Dermis blood vessel endothelial cell (primary cell): ENCODE results near the gene TNNI3. TPM values are rescaled to one million over a fixed set of nuclear protein-coding genes. Genes with fewer than 3 reads are reported as not detected.
"Not testable (repeated sequence)": the region's sequence is repeated elsewhere in the genome, so short reads cannot be mapped to it uniquely, and the experiment has no call there.

Experiments used
- DNase-seq: peaks from one replicate; pipeline ENCODE4 v3.0.0; 2010
- total RNA-seq: library from RNA; depleted of rRNA; stranded (reverse); fragments of >200 nt; gene quantifications from 2 replicates; pipeline ENCODE4 v1.2.3, GENCODE V29; 2014

Gene TNNI3
- total RNA-seq, 1 donor from 2014 or later: not detected

DNA sequence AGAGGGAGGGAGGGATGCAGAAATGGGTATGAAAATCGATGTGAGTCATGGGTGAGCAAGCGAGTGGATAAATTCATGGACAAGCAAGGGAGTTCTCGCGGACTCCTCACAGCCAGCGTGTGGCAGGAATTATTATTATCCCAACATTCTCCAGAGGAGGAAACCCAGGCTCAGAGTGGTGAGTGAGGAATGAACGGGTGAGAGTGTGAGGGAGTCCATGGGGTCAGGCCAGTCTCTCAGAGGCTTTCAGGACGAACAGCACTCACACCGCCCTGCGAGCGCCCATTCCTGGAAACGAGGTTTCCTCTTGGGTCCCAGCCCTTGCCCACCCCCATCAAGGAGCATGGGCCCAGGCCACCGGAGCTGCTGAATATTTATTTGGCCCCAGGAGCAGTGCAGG, 15.2 kb upstream of the TNNI3 start:
- DNase-seq: peak; percentile 18

DNA sequence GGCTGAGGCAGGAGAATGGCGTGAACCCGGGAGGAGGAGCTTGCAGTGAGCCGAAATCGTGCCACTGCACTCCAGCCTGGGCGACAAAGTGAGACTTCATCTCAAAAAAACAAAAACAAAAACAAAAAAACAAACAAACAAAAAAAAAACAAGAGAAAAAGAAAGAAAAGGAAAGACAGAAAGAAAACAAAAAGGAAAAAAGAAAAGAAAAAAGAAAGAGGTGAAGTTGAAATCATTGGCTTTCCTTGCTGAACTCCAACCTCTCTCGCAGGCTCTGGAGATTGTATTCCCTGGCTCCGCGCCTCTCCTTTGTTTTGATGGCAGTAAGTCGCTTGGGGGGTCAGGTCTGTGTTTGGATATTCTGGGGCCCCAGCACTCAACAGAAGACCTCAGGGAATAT, 14.8 kb upstream of the TNNI3 start:
- DNase-seq: not testable (repeated sequence)

DNA sequence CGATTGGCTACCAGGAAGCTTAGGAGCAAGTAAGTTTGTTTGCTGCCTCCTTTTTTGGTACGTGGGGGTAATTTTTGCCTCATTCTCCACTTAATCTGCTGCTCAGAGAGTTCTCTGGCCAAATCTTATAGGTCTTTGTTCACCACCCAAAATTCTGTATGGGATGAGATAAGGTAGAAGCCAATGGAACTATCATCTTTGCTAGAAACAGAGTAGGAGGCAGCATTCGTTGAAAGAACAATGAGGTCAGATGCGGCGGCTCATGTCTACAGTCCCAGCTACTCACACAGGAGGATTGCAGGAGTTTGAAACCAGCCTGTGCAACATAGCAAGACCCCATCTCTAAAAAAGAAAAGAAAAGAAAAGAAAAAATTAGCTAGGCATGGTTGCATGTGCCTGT, 13.9 kb upstream of the TNNI3 start:
- no peak for DNase-seq

DNA sequence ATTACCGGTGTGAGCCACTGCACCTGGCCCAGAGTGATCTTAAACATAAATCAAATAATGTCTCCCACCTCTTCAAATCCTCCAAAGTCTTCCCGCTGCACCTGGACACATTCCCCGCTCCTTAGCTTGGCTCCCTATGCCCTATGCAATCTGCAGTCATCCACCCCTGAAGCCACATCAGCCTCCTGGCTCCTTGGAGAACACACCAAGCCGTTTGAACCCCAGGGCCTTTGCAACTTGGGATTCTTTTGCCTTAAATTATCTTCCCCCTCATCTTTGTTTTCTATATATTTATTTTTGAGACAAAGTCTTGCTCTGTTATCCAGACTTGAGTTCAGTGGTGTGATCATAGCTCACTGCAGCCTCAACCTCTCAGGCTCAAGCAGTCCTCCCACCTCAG, 11.6 kb upstream of the TNNI3 start:
- DNase-seq: no peak

DNA sequence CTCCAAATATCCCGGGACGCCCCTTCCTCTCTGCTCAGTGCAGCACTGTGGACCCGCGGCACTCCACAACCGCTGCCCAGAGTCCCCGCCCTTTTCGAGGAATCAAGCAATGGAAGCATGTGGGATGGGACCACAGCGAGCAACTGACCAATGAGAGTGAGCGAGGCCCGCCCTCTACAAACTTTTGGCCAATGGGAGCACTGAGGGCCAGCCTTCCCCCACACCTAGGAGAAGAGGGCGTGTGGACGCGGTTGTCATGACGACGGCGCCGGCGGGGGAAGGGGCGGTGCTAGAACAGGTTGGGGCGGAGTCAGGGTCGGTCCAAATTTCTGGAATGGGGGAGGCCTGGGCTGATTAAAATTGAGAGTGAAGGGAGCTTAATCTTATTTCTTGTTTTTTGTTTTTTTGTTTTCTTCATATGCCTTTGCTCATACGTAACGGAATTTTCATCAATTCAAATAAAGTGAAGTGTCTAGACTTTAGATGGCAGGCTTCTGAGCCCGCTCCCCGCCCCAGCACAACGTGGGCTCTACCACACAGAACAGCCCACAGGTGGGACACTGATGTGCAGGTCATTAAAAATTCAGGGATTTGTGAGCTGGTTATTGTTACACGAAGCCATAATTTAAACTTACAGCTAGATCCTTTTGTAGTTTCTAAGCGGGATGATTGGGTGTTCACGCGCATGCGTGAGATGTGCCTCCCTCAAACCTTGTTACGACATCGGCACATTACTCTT, 9.2 kb upstream of the TNNI3 start, which contains the start of gene DNAAF3:
Gene DNAAF3 (minus strand): TSS at position 84 of the 739 bp plus-strand sequence. CDS start 200 bp downstream, outside the sequence.
- peak; percentile 99 for DNase-seq

DNA sequence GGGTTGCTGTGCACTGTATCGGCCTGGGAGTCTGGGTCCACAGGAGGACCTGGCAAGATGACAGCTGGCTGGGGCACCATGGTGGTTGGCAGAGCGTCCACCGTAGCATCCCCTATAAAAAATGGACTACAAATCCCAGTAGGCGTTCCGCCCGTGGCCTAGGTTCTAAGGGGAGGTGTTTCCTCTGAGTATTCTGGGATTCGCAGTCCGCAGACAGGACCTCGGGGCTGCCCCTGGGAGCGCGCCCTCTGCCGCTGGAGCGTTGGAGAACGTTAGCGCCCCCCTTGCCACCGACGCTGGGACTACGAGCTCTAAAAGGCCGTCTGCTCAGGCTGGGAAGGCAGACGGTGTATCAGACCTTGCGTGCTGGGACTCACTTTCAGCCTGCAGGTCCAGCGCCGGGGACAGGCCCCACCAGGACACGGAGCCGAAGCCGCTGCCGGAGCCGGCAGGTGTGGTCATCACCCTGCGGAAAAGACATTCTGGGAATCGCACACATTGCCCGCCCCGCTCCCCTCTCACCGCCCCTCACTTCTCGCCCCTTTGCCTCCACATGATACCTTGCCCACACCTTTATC, 8.5 kb upstream of the TNNI3 start:
- DNase-seq: peak; percentile 91

DNA sequence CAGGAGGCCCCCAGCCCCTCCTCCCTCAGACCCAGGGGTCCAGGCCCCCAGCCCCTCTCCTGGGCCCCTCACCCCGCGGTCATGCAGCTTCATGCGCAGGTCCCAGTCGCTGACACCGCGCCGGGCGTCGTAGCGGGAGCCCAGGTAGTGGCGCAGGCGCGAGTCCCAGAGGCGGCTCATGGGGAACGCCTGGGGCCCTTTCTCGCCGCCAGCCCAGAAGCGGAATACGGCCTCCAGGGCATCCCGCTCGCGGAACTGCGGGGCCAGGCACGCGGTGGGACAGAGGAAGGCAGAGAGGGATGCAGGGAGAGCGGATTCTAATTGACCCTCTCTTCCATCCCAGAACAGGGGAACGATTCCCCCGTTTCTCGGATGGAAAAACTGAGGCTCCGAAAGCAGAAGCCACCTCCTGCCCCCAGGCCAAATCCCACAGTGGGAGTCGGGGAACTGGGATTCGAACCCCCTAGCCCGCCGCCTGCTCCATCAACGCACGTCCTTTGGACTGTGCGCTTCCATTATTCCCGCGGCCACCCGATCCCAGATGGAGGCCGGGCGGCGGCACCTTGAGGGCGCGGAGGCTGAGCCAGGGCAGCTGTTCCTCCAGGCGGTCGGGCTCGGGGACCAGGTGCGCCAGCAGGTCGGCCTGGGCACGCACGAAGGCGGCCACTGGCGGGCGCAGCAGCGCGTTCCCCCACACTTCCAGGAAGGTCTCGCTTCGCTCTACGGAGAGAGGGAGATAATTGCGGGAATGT, 4.2 kb upstream of the TNNI3 start:
- no peak for DNase-seq

DNA sequence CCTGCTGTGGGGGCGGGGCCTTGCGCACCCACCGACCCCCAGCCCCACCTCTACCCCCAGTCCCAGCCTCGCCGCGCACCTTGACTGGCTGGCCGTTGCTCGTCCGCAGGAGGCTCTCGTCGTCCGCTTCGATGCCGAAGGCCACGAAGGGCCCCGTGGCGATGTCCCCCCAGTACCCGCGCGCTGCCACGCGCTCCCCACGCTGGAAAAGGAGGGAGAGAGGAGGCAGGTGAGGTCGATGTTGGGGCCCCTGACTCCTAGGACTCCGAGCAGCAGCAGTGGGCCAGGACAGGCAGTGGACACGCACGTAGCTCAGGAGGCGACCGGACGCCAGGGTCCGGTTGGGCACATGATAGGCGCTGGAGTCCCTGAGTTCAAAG, 3.4 kb upstream of the TNNI3 start:
- no peak for DNase-seq

DNA sequence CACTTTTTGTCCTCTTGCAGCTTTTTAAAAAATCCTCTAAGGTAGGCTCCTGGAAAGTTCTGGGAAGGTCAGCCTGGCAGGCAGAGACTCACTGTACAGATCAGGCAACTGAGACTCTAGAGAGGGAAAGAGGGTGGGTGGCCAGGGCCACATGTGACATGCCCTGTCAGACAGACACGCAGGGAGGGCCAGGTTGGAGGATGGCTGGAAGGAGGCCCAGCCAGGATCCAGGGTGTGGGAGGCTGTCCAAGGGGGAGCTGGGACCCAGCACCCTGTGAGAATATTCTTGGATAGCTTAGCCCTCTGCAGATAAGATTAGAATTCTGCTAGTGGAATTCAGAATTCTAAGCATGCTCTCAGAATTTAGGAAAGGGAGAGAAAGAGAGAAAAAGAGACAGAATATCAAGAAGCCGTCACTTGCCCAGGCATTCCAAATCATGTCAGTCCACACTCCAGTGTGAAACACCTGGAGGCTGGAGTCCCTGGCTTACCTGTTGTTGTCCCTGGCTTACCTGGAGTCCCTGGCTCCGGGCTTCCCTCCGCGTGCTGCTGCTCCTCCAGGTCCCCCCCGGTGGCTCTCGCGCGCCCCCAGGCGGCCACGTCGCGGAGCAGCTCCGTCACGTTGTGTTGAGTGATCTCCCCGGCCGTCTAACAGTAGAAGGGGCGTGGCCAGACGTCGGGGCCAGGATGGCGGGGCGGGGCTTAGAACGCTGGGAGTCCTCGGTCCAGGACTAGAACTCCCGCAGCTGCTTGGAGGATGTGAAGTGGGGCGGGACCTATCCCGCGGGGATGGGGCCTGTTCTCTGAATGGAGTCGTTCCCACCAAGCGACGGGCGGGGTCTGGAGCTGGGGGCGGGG, 2.8 kb upstream of the TNNI3 start:
- DNase-seq: peak; percentile 93

DNA sequence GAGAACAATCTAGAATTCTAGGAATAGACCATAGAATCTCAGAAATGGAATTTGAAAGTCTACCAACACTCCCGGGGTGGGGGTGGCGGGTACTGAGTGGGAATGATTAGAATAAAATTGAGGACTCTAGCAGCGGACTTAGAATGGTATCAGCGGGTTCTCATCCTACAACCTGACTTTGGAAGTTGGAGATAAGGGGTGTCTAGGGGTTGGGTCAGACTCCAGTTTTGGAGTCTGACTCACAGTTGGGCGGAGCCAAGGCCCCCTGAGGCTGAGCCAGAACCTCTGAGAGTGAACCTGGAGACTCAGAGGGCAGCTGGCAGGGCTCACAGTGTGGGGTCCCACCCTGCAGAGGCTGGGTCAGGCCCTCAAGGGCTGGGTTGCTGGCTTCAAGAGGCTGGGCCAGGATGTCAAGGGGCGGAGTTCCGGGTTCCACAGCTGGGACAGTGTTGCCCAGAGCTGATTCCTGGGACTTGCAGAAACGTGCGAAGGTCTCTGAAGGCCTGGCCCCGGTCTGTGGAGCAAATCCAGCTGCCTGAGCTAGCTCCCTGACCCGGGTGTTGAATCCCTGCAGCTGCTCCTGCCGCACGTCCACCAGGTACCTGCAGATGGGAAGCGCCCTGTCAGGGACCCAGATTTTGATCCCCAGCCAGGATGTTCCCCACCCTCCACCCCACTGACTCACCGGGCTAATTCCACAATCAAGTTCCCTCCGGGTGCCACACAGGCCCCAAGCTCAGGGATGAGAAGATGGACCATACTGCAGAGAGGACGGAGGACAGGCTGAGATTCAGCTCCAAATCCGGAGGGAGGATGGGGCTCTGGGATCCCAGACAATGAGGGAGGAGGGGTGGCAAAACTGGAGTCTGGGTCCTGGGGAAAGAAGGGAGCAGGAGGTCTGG, 1.6 kb upstream of the TNNI3 start:
- DNase-seq: no peak

DNA sequence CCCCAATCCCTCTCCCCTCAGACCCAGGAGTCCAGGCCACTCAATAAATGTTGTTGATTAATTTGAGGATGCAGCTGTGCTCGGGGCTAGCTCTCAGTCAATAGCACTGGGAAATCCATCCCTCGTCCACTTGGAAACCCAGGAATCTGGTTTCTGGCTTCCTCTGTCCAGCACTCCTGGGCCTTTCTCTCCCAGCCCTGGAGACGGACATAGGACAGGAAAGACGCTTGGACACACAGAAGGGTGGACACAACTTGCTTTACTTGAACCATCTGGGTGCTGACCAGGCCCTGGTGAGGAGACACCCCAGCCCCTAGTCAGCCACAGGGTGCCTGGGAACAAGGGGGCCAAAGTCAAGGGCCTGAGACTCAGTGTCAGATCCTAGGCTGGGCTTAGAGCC, 891 bp upstream of the TNNI3 start:
- DNase-seq: no peak

DNA sequence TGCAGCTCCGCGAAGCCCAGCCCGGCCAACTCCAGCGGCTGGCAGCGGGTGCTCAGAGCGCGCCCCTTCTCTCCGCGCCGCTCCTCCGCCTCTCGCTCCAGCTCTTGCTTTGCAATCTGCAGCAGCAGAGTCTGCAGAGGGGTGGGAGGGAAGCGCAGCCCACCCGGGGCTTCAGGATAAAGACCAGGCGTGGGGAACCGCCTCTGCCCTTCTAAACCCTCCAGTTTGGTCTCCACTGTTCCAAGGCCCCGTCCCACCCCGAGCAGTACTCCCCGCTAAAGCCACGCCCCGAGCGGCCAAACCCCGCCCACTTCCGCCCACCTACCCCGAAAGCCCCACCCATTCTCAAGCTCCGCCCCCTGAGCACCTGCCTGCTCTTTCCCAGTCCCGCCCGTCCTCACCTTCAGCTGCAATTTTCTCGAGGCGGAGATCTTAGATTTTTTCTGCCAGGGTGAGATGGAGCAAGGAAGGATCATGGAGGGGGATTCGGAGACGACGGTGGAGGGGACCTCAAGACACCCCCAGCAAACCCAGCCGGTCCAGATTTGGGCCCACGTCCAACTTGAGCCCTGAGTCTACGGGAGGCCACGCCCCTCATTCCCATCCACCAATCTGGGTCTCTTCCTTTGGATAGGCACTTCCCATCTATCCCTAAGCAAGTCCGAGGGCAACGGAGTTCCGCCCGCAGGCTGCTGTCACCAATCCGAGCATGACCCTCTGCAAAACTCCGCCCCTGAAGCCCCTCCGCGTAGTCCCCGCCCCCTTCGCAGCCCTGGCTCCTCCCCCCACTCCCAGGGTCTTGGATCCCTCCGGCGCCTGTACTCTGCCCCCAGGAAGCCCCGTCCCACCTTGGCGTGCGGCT, 1.1 kb downstream of the TNNI3 start:
- DNase-seq: peak; percentile 55

DNA sequence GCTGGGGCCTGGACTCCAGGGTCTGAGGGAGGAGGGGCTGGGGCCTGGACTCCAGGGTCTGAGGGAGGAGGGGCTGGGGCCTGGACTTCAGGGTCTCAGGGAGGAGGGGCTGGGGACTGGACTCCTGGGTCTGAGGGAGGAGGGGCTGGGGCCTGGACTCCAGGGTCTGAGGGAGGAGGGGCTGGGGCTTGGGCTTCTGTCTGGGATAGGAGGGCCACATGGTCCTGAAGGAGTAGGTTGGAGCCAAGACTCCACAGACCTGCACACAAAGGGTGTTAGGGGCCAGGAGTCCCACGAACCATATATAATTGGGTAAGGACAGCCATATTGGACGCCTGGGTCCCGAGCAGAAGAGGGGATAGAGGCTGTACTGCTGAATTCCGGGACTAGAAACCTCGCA, 1.7 kb downstream of the TNNI3 start:
- DNase-seq: not testable (repeated sequence)

DNA sequence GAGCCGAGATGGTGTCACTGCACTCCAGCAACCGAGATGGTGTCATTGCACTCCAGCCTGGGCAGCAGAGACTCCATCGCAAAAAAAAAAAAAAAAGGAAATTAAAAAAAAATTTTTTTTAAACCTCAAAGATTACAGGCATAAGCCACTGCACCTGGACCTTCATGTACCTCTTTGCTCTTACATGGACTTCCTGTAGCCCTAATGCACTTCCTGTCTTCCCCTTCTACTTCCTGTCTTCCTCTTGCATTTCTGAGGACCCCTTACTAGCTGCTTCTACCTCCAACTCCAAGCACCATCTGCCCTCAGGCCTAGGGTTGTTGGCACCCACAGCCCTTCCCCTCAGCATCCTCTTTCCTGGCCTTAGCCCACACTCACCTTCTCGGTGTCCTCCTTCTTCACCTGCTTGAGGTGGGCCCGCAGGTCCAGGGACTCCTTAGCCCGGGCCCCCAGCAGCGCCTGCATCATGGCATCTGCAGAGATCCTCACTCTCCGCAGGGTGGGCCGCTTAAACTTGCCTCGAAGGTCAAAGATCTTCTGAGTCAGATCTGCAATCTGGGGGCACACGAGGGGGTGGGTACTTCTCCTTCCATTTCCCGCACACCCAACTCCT, 3.8 kb downstream of the TNNI3 start:
- no peak for DNase-seq

DNA sequence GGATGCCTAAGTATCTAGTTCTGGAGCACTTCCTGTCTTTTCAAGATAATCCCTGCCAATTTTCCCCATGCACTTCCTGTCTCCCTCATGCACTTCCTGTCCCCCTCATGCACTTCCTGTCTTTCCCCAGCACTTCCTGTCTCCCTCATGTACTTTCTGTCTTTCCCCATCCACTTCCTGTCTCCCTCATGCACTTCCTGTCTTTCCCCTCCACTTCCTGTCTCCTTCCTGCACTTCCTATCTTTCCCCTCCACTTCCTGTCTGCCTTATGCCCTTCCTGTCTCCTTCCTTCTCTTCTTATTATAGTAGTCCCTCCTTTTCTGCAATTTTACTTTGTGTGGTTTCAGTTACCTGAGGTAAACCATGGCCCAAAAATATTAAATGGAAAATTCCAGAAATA, 5.5 kb downstream of the TNNI3 start:
- DNase-seq: no peak

DNA sequence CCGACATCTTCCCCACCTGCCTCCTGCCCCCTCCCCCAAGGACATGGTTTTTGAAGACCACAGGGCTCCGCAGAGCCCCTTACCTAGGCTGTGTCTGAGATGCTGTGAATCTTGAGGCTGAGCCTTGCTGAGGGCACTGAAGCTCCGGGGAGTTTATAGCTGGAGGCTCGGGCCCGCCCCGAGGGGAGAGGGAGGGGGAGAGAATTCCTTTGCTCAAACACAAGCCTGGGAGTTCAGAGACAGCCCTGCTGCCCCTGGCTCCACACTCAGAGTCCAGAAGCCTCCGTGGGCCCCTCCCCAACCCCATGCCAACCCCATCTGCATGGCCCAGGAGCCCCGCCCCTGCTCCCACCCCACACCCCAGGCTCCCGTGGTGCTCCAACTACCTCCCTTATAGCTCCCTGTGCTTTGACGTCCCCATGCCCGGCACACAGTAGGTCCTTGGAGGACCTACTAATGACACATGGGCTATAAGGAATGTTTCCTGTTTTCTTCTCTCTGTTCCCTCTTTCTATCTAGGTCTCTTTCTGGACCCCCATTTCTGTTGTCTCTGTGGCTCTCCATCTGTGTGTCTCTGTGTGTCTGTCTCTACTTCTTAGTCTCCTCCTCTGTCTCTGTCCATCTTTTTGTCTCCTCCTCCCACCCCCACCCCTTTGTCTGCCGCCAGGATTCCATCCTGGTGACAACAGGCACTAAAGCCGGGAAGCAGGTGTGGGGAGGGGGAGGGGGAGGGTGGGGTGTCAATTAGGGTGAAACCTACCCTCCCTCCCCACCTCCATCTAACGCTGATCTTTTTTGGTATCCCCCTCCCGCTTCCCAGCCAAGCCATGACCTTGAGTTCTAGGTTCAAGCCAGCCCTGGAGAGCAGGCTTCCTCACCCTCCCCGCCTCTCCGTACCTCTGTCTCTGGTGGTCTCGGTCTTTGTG, 8.2 kb downstream of the TNNI3 start, which contains the start of gene TNNT1:
Gene TNNT1 (minus strand): TSS at position 129 of the 926 bp plus-strand sequence. CDS start 2,049 bp downstream, outside the sequence.
- no peak for DNase-seq

DNA sequence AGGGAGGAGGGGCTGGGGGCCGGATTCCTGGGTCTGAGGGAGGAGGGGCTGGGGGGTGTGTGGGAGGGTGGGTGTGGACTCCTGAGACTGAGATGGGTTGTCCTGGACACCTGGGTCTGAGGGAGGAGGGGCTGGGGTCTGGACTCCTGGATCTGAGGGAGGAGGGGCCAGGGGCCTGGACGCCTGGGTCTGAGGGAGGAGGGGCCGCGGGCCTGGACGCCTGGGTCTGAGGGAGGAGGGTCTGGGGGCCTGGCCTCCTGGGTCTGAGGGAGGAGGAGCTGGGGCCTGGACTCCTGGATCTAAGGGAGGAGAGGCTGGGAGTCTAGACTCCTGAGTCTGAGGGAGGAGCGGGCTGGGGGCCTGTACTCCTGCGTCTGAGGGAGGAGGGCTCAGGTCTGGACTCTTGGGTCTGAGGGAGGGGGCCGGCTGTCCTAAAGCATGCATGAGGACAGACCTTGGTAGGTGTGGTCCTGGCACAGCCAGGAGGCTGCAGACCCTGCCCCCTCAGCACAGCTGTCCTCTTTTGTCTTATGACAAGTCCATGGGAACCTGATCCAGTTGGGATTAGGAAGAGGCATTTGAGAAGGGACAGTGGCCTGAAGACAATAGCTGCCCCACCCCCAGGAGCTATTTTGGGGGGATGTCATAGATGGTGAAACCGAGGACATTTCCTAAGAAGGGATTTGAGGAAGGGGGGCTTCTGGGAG, 9.8 kb downstream of the TNNI3 start:
- no peak for DNase-seq

DNA sequence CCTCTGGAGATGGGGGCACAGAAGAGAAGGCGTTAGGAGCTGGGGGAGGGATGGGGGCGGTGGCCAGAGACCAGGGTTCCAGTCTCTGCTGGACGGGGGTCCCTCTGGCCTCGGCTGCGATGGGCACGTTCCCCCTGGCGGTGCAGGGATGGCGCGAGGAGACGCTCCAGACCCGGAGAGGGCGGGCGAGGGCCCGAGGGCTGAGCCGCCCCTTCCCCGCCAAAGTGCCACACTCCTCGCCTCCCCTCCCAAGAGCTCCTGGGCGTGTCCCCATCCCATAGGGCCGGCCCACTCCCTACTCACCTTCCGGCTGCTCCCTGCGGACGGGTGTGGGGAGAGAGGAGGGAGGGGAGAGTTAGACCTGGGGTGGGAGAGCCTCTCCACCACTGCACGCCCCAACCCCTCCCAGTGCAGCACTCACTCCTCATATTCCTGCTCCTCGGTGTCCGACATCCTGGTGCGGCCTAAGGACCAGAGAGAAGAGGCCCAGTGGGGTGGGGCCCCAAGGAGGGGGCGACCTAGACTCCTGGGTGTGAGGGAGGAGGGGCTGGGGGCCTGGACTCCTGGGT, 10.7 kb downstream of the TNNI3 start:
- DNase-seq: no peak
